GM18517 (cell line): ENCODE data around the gene SLC25A22.

Source experiments
- ATAC-seq: cut with Tn5 transposase; IDR thresholded peaks from one replicate; pipeline ENCODE4 v1.9.1; 2021; ENCODE audit warnings: mild to moderate bottlenecking, moderate library complexity; ENCODE audit not compliant: unreplicated experiment

SLC25A22 gene

GRCh38 chr11:774873-775592 is 23.0 kb downstream of the SLC25A22 start:
- ATAC-seq: no peak

- ATAC-seq: no peak
These were observed 24.3 kb downstream of the SLC25A22 start for GRCh38 chr11:773830-774229.

GRCh38 chr11:773425-773824 is 24.7 kb downstream of the SLC25A22 start:
- ATAC-seq: no peak

GRCh38 chr11:772429-773390 is 25.4 kb downstream of the SLC25A22 start:
- no peak for ATAC-seq

- no peak for ATAC-seq
These were observed 26.4 kb downstream of the SLC25A22 start for GRCh38 chr11:771617-772204.

- no peak for ATAC-seq
These were observed 27.2 kb downstream of the SLC25A22 start for GRCh38 chr11:770642-771616.

GRCh38 chr11:769887-770641 is 28.0 kb downstream of the SLC25A22 start:
- ATAC-seq: no peak

GRCh38 chr11:767238-767637 is 30.8 kb downstream of the SLC25A22 start:
- no peak for ATAC-seq

GRCh38 chr11:766936-767210 is 31.2 kb downstream of the SLC25A22 start:
- no peak for ATAC-seq

- no peak for ATAC-seq
These were observed 31.8 kb downstream of the SLC25A22 start for GRCh38 chr11:766106-766935.

GRCh38 chr11:765802-766091 is 32.3 kb downstream of the SLC25A22 start:
- no peak for ATAC-seq

- ATAC-seq: no peak
These were observed 32.9 kb downstream of the SLC25A22 start for GRCh38 chr11:765025-765801.

- no peak for ATAC-seq
These were observed 33.6 kb downstream of the SLC25A22 start for GRCh38 chr11:764322-765024.

- no peak for ATAC-seq
These were observed 34.3 kb downstream of the SLC25A22 start for GRCh38 chr11:763549-764321.

GRCh38 chr11:763073-763463 is 35.0 kb downstream of the SLC25A22 start:
- ATAC-seq: no peak

GRCh38 chr11:762421-763072 is 35.5 kb downstream of the SLC25A22 start:
- no peak for ATAC-seq
